Activated T-helper 2 cell treated with anti-CD3 and anti-CD28 coated beads, Interferon-gamma antibody, Interleukin-2, Interleukin-4, amounts not matched to agents 10 μg/mL and 5 μg/mL and 100 μg/mL, durations not matched to agents 14 hours and 24 hours and 36 hours (primary cell): ENCODE measurements around the gene PCDHGA12. TPM values are rescaled to one million over a fixed set of nuclear protein-coding genes. Genes with fewer than 3 reads are reported as not detected.

Experiments used
- DNase-seq: peaks from one replicate; pipeline ENCODE4 v3.0.0; 2021; ENCODE audit warnings: low spot score
- H3K27ac Mint-ChIP-seq: one replicate; pipeline ENCODE4 v1.8.0; 2021; ENCODE audit warnings: mixed read lengths
- H3K27me3 Mint-ChIP-seq: one replicate; pipeline ENCODE4 v1.8.0; 2021; ENCODE audit warnings: low read depth, mixed read lengths
- H3K36me3 Mint-ChIP-seq: one replicate; pipeline ENCODE4 v1.8.0; 2021; ENCODE audit warnings: low read depth, mixed read lengths
- H3K4me1 Mint-ChIP-seq: one replicate; pipeline ENCODE4 v1.8.0; 2021; ENCODE audit warnings: low read depth, mixed read lengths
- H3K4me3 Mint-ChIP-seq: one replicate; pipeline ENCODE4 v1.8.0; 2021; ENCODE audit warnings: low read depth, mild to moderate bottlenecking, moderate library complexity, mixed read lengths
- H3K9me3 Mint-ChIP-seq: one replicate; pipeline ENCODE4 v1.8.0; 2021; ENCODE audit warnings: mixed read lengths
- intact Hi-C: fragments of 100-400 bp; cut with micrococcal nuclease; formaldehyde crosslinking; loops from one replicate; pipeline ENCODE4 v1.15.1; 2023
- total RNA-seq: library from RNA; stranded (reverse); gene quantifications from 2 replicates; pipeline ENCODE4 v1.2.3, GENCODE V29; 2022

The PCDHGA12 gene
- total RNA-seq, 1 donor from 2014 or later: 0.16 TPM

DNA sequence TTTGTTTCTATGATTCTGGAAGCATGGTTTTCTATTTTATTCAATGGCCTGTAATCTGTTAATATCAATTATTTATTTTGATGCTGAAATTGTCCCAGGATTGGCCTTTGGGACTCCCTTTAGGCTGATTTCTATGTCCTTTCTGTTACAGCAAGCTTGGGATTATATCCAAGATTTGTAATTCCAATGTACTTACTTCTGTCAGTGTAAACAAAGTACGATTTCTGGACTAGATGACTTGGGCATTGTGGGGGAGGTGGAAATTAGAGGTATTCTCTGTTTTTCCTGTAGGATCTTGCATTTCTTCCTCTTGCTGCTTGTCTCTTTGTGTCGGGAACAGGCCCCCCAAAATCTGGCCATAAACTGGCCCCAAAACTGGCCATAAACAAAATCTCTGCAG, 3.7 kb downstream of the PCDHGA12 start:
- H3K9me3 Mint-ChIP-seq: peaks cover 15% of the 10 kb centered on the region
- H3K4me1 Mint-ChIP-seq: peaks cover 2% of the 10 kb centered on the region
- intact Hi-C loops: no loop called here
- no peak for DNase-seq
- H3K4me3 Mint-ChIP-seq: no peak overlapping the region
- peaks cover 2% of the 10 kb centered on the region for H3K36me3 Mint-ChIP-seq
- peaks cover 22% of the 10 kb centered on the region for H3K27me3 Mint-ChIP-seq
- no peak overlapping the region for H3K27ac Mint-ChIP-seq

DNA sequence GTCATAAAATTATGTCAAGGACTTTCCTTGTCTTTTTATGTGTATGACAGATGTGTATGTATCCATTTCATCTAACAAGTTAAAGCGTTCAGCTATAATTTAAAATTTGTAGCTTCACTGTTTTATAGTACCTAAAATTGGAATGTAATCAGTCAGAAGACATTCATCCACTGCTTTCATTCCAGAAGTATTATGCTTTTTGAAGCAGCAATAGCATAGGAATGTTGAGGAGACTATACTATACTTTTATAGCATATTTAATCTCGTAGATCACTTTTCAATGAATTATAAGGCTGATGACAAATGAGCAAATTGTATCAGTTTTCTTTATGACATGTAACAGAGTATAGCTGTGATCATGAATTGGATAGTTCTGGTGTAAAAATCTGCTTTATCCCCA, 6.9 kb downstream of the PCDHGA12 start:
- DNase-seq: no peak
- intact Hi-C loops: no loop called here
- H3K27ac Mint-ChIP-seq: no peak overlapping the region
- H3K4me3 Mint-ChIP-seq: no peak overlapping the region
- H3K4me1 Mint-ChIP-seq: no peaks in the 10 kb centered on the region
- H3K36me3 Mint-ChIP-seq: no peaks in the 10 kb centered on the region
- peaks cover 7% of the 10 kb centered on the region for H3K27me3 Mint-ChIP-seq
- peaks cover 2% of the 10 kb centered on the region for H3K9me3 Mint-ChIP-seq

DNA sequence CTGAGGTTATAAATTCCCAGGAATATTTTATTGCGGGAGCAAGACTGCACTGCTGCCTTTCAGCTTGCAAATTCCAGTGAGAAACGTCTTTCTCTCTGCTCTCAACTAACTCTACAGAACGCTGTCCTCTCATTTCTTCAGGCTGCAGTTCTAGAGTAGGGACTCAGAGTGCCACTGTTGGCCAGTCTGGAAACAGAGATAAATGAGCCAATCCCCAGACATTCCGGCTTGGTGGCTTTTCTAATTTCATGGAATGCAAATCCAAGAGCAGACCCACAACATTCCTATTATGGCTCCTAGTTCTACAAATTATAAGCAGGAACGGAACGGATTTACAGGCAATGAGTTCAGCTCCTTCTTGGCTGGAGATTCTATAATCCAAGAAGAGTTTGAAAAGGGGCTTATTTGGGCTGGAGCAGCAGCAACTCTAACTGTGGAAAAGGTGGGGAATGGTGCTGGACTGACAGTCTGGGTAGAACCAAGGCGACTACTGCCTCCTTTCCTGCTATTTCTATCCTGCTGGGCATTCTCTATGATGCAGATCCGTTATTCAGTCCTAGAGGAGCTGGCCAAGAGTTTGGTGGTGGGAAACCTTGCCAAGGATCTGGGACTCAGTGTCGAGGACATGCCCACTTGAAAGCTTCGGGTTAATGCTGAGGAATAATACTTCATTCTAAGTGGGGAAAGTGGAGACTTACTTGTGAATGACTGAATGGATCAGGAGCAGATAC, 9.3 kb downstream of the PCDHGA12 start:
- Mint-ChIP-seq H3K4me1 (no peaks in the 10 kb centered on the region), H3K27ac (no peak overlapping the region), H3K4me3 (no peak overlapping the region), H3K27me3 (peaks cover 1% of the 10 kb centered on the region), H3K36me3 (no peaks in the 10 kb centered on the region), H3K9me3 (peaks cover 6% of the 10 kb centered on the region)
- intact Hi-C loops: no loop called here
- DNase-seq: no peak

DNA sequence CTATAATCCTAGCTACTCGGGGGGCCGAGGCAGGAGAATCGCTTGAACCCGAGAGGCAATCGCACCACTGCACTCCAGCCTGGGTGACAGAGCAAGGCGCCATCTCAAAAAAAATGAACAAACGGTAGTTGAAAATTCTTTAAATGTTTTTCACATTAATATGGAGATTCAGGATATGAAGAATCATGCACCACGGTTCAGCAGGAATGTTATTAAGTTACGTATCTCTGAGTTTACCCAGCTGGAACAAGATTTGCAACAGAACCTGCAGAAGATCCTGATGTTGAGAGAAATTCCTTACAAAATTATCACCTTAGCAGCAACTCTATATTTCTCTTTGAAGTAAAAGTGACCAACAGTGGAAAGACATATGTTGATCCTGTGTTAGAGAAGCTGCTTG, 10.0 kb downstream of the PCDHGA12 start:
- H3K27ac Mint-ChIP-seq: no peak overlapping the region
- intact Hi-C loops: no loop called here
- DNase-seq: no peak
- H3K36me3 Mint-ChIP-seq: no peaks in the 10 kb centered on the region
- H3K27me3 Mint-ChIP-seq: peaks cover 1% of the 10 kb centered on the region
- H3K9me3 Mint-ChIP-seq: peaks cover 6% of the 10 kb centered on the region
- no peaks in the 10 kb centered on the region for H3K4me1 Mint-ChIP-seq
- no peak overlapping the region for H3K4me3 Mint-ChIP-seq

DNA sequence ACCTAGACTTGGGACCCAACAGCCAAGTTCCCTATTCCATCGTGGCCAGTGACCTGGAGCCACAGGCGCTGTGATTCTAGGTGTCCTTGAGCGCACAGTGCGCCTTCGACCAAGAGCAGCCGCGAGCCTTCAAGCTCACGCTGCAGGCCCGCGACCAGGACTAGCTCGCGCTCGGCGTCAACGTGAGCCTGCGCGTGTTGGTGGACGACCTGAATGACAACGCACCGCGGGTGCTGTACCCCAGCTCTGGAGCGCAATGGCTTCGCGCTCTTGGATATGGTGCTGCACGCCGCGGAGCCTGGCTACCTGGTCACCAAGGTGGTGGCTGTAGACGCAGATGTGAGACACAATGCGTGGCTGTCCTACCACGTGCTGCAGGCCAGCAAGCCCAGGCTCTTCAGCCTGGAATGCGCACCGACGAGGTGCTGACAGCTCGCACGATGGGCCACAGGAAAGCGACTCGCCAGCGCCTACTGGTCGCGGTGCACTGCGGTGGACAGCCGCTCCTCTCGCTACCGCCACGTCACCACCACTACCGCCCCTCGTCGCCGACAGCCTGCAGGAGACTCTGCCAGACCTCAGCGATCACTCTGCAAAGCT, 11.4 kb downstream of the PCDHGA12 start:
- Mint-ChIP-seq H3K27ac (no peak overlapping the region), H3K36me3 (no peaks in the 10 kb centered on the region), H3K4me1 (no peaks in the 10 kb centered on the region), H3K27me3 (peaks cover under 1% of the 10 kb centered on the region), H3K9me3 (peaks cover 6% of the 10 kb centered on the region), H3K4me3 (no peak overlapping the region)
- intact Hi-C loops: no loop called here
- no peak for DNase-seq

DNA sequence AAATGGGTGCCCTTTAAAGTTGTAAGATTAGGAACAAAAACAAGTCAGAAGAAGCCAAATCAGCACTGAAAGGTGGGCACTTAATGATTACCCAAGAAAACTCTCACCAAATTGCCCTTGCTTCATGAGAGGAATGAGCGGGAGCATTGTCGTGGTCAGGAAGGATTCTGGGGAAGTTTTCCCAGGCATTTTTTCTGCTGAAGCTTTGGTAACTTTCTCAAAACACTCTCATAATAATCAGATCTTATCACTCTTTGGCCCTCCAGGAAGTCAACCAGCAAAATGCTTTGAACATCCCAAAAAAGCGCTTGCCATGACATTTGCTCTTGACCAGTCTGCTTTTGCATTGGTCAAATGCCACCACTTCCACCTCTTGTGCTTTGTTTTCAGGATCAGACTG, 35.0 kb downstream of the PCDHGA12 start:
- Mint-ChIP-seq H3K27me3 (peaks cover 2% of the 10 kb centered on the region), H3K27ac (no peak overlapping the region), H3K4me3 (no peak overlapping the region), H3K4me1 (no peaks in the 10 kb centered on the region), H3K36me3 (no peaks in the 10 kb centered on the region), H3K9me3 (no peaks in the 10 kb centered on the region)
- DNase-seq: no peak
- intact Hi-C loops: no loop called here

DNA sequence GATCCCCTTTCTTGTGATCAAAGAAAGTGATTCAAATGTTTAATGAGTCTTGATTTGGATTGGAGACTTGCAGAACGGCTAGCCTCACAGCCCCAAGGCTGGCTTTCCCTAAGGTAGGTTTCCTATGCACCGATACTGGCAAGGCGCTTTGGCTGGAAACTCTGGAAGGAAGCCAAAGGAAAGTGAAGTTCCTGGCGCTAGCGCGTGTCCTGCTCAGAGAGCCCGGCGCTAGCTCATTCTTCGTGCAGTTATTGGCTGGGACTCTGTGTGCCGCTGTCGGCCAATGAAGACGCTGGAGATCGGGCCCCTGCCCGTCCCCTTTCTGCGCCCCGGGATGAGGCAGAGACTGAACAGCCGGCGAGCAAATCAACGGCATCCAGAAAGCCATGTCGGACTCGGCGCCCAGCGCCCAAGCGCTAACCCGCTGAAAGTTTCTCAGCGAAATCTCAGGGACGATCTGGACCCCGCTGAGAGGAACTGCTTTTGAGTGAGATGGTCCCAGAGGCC, 45.4 kb downstream of the PCDHGA12 start, which contains the start of gene PCDHGC3:
Gene PCDHGC3, plus strand, starts transcription at position 342 of the 507 bp plus-strand sequence. Its CDS starts 151 bp downstream, at position 493.
- H3K36me3 Mint-ChIP-seq: peaks cover 2% of the 10 kb centered on the region
- H3K9me3 Mint-ChIP-seq: no peaks in the 10 kb centered on the region
- H3K4me1 Mint-ChIP-seq: peaks cover 12% of the 10 kb centered on the region
- peak within 1 kb of the TSS; percentile 85 for H3K4me3 Mint-ChIP-seq
- no peak for DNase-seq
- H3K27me3 Mint-ChIP-seq: peaks cover 71% of the 10 kb centered on the region
- intact Hi-C loops: loop anchor here (5.0 kb wide), 2 partner anchors 37 to 53 kb away; partner anchors contain the start of gene PCDHGA11
- no peak within 1 kb of the TSS for H3K27ac Mint-ChIP-seq

DNA sequence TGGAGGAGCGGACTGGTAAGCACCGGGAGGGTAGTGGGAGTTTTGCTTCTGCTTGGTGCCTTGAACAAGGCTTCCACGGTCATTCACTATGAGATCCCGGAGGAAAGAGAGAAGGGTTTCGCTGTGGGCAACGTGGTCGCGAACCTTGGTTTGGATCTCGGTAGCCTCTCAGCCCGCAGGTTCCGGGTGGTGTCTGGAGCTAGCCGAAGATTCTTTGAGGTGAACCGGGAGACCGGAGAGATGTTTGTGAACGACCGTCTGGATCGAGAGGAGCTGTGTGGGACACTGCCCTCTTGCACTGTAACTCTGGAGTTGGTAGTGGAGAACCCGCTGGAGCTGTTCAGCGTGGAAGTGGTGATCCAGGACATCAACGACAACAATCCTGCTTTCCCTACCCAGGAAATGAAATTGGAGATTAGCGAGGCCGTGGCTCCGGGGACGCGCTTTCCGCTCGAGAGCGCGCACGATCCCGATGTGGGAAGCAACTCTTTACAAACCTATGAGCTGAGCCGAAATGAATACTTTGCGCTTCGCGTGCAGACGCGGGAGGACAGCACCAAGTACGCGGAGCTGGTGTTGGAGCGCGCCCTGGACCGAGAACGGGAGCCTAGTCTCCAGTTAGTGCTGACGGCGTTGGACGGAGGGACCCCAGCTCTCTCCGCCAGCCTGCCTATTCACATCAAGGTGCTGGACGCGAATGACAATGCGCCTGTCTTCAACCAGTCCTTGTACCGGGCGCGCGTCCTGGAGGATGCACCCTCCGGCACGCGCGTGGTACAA, 46.0 kb downstream of the PCDHGA12 start:
- Mint-ChIP-seq H3K36me3 (peaks cover 2% of the 10 kb centered on the region), H3K4me3 (peak overlapping the region; percentile 85), H3K4me1 (peaks cover 12% of the 10 kb centered on the region), H3K27me3 (peaks cover 76% of the 10 kb centered on the region), H3K27ac (no peak overlapping the region), H3K9me3 (no peaks in the 10 kb centered on the region)
- no peak for DNase-seq
- intact Hi-C loops: loop anchor here (5.0 kb wide), 2 partner anchors 36 to 54 kb away; partner anchors contain the start of gene PCDHGA11

DNA sequence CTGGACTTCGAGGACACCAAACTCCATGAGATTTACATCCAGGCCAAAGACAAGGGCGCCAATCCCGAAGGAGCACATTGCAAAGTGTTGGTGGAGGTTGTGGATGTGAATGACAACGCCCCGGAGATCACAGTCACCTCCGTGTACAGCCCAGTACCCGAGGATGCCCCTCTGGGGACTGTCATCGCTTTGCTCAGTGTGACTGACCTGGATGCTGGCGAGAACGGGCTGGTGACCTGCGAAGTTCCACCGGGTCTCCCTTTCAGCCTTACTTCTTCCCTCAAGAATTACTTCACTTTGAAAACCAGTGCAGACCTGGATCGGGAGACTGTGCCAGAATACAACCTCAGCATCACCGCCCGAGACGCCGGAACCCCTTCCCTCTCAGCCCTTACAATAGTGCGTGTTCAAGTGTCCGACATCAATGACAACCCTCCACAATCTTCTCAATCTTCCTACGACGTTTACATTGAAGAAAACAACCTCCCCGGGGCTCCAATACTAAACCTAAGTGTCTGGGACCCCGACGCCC, 46.8 kb downstream of the PCDHGA12 start:
- Mint-ChIP-seq H3K4me3 (peak overlapping the region; percentile 85), H3K36me3 (peaks cover 2% of the 10 kb centered on the region), H3K4me1 (peaks cover 12% of the 10 kb centered on the region), H3K27me3 (peaks cover 76% of the 10 kb centered on the region), H3K9me3 (no peaks in the 10 kb centered on the region), H3K27ac (no peak overlapping the region)
- intact Hi-C loops: loop anchor here (5.0 kb wide), 2 partner anchors 35 to 55 kb away; partner anchors contain the start of gene PCDHGA11
- no peak for DNase-seq

DNA sequence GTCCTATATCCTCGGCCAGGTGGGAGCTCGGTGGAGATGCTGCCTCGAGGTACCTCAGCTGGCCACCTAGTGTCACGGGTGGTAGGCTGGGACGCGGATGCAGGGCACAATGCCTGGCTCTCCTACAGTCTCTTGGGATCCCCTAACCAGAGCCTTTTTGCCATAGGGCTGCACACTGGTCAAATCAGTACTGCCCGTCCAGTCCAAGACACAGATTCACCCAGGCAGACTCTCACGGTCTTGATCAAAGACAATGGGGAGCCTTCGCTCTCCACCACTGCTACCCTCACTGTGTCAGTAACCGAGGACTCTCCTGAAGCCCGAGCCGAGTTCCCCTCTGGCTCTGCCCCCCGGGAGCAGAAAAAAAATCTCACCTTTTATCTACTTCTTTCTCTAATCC, 47.5 kb downstream of the PCDHGA12 start:
- H3K4me3 Mint-ChIP-seq: no peak overlapping the region
- DNase-seq: no peak
- intact Hi-C loops: loop anchor here (5.0 kb wide), 2 partner anchors 34 to 56 kb away; partner anchors contain the start of gene PCDHGA11
- H3K27ac Mint-ChIP-seq: no peak overlapping the region
- peaks cover 2% of the 10 kb centered on the region for H3K36me3 Mint-ChIP-seq
- H3K27me3 Mint-ChIP-seq: peaks cover 81% of the 10 kb centered on the region
- peaks cover 12% of the 10 kb centered on the region for H3K4me1 Mint-ChIP-seq
- H3K9me3 Mint-ChIP-seq: no peaks in the 10 kb centered on the region

DNA sequence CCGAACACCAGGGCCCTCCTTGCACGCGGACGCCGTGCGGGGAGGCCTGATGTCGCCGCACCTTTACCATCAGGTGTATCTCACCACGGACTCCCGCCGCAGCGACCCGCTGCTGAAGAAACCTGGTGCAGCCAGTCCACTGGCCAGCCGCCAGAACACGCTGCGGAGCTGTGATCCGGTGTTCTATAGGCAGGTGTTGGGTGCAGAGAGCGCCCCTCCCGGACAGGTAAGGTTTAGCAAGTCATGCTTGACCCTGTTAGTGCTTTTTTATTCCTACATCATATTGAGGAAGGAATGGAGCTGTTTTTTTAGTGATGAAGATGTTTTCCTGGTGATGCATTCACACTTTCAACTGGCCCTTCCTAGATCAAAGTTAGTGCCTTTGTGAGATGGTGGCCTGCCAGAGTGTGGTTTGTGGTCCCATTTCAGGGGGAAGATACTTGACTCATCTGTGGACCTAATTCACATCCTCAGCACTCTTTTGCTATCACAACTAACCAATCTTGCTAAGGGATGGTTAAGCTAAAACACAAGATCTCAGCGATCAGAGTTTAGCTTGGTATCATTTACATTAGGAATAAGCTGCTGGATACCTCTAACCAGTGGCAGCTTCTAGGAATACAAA, 48.1 kb downstream of the PCDHGA12 start:
- Mint-ChIP-seq H3K27ac (no peak overlapping the region), H3K4me1 (peaks cover 12% of the 10 kb centered on the region), H3K4me3 (no peak overlapping the region), H3K9me3 (no peaks in the 10 kb centered on the region), H3K27me3 (peaks cover 83% of the 10 kb centered on the region), H3K36me3 (peaks cover 2% of the 10 kb centered on the region)
- intact Hi-C loops: loop anchor here (5.0 kb wide), 2 partner anchors 34 to 56 kb away; partner anchors contain the start of gene PCDHGA11
- no peak for DNase-seq

DNA sequence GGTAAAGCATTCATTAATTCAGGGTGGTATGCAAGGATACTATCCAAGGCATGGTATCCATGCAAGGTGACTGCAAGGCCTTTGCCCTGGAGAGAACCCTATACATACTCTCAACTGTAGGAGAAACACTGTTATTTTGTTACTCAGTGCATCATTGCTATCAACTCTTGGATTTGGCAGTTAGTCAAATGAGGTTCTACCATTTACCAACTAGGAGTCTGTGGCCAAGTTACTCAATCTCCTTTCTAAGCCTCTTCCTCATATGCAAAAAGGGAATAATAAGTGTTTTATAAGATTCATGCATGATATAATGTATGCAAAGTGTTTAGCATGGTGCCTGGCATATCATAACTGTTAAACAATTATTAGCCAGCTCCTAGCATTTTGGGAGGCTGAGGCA, 49.5 kb downstream of the PCDHGA12 start:
- no peak overlapping the region for H3K27ac Mint-ChIP-seq
- no peaks in the 10 kb centered on the region for H3K9me3 Mint-ChIP-seq

More for the DNA sequence above, 49.5 kb downstream of the PCDHGA12 start:
- H3K27me3 Mint-ChIP-seq: peaks cover 84% of the 10 kb centered on the region
- H3K4me1 Mint-ChIP-seq: peaks cover 12% of the 10 kb centered on the region
- H3K4me3 Mint-ChIP-seq: no peak overlapping the region
- intact Hi-C loops: loop anchor here (5.0 kb wide), 2 partner anchors 33 to 57 kb away; partner anchors contain the start of gene PCDHGA11
- no peak for DNase-seq
- H3K36me3 Mint-ChIP-seq: peaks cover 2% of the 10 kb centered on the region
